ENCODE measurements around the gene MYPN.
"Not testable (repeated sequence)": the region's sequence is repeated elsewhere in the genome, so short reads cannot be mapped to it uniquely, and the experiment has no call there.

Gene MYPN

DNA sequence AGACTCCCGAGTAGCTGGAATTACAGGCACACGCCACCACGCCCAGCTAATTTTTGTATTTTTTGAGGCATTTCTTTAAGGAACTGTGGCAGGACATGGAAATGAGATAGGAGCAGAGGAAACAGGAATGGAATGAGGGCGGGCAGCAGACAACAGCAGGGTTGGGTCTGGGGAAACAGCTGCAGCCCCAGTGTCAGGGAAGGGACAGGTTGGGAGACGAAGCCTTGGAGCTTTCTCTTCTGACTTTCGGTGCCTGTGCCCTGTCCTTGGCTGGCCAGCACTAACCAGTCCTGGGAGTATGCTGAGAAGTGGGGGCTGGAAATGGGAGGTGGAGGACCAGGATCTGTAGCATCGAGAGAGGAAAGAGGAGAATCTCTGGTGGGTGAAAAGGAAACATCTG is 75.3 kb downstream of the MYPN start:
- CTCF ChIA-PET, result no interaction called here
- no peak for DNase-seq (ENCODE audit: extremely low spot score)
- POLR2A ChIA-PET, result no interaction called here
- no peak for TF ChIP-seq HDGF (IDR thresholded peaks at IDR 0.05; ENCODE audit: borderline replicate concordance)

DNA sequence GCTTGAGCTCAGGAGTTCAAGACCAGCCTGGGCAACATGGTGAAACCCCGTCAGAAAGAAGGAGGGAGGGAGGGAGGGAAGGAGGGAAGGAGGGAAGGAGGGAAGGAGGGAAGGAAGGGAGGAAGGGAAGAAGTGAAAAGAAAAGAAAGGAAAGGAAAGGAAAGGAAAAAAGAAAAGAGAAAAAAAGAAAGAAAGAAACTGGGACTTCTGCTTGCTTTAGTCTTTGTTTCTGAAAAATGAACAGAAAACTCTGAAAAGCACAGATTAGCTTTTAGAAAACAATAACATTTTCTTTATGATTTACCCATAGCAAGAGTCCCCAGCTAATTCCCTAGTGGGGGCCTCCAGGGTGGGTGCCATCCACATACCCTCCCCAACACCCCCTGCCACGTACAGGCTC is 75.8 kb downstream of the MYPN start:
- no peak for DNase-seq (ENCODE audit: extremely low spot score)
- ChIA-PET POLR2A (no interaction called here), CTCF (no interaction called here)
- TF ChIP-seq ARNT (IDR thresholded peaks at IDR 0.05) (no peak), L3MBTL2 (conservative IDR thresholded peaks at IDR 0.05) (no peak), ELF4 (IDR thresholded peaks at IDR 0.05) (no peak), SP1 (IDR thresholded peaks at IDR 0.05) (no peak), FOXM1 (IDR thresholded peaks at IDR 0.05; ENCODE audit: borderline replicate concordance) (no peak), HDGF (IDR thresholded peaks at IDR 0.05; ENCODE audit: borderline replicate concordance) (no peak), SUZ12 (IDR thresholded peaks at IDR 0.05) (no peak), NFRKB (IDR thresholded peaks at IDR 0.05) (no peak), LEF1 (IDR thresholded peaks at IDR 0.05; ENCODE audit: borderline replicate concordance) (no peak), TARDBP (IDR thresholded peaks at IDR 0.05) (no peak), ZNF384 (IDR thresholded peaks at IDR 0.05) (no peak), FOXK2 (IDR thresholded peaks at IDR 0.05) (no peak), BHLHE40 (IDR thresholded peaks at IDR 0.05; ENCODE audit: borderline replicate concordance) (no peak), FOXA1 (IDR thresholded peaks at IDR 0.05) (no peak)
- TF ChIP-seq, protein P1, sequence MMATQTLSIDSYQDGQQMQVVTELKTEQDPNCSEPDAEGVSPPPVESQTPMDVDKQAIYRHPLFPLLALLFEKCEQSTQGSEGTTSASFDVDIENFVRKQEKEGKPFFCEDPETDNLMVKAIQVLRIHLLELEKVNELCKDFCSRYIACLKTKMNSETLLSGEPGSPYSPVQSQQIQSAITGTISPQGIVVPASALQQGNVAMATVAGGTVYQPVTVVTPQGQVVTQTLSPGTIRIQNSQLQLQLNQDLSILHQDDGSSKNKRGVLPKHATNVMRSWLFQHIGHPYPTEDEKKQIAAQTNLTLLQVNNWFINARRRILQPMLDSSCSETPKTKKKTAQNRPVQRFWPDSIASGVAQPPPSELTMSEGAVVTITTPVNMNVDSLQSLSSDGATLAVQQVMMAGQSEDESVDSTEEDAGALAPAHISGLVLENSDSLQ (IDR thresholded peaks at IDR 0.05), result no peak

DNA sequence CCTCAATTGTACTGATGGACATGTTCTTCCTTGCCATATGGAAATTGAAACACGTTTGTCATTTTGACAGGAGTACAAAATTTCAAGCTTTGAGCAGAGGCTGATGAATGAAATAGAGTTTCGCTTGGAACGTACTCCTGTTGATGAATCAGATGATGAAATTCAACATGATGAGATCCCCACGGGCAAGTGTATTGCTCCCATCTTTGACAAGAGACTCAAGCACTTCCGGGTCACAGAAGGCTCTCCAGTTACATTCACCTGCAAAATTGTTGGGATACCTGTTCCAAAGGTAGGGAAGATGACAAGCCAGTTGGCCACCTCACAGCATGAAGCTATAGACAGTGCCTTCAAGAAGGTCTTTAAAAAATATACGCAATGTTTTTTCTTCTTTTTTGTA is 79.5 kb downstream of the MYPN start:
- no peak for TF ChIP-seq ZNF384 (IDR thresholded peaks at IDR 0.05)
- TF ChIP-seq, protein P1 (IDR thresholded peaks at IDR 0.05), result no peak
- no peak for TF ChIP-seq ELF4 (IDR thresholded peaks at IDR 0.05)
- no peak for TF ChIP-seq FOXK2 (IDR thresholded peaks at IDR 0.05)
- no peak for TF ChIP-seq BHLHE40 (IDR thresholded peaks at IDR 0.05; ENCODE audit: borderline replicate concordance)
- DNase-seq (ENCODE audit: extremely low spot score), result no peak
- POLR2A ChIA-PET, result no interaction called here
- CTCF ChIA-PET, result no interaction called here

DNA sequence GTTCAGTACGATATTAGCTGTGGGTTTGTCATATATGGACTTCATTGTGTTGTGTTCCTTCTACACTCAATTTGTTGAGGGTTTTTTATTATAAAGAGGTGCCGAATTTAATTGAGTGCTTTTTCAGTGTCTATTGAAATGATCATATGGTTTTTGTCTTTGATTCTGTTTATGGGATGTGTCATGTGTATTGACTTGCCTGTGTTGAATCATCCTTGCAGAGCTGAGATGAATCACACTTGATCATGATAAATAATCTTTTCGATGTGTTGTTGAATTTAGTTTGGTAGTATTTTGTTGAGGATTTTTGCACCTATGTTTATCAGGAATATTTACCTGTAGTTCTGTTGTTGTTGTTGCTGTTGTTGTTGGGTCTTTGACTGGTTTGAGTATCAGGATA is 82.8 kb downstream of the MYPN start:
- TF ChIP-seq CTBP1 (IDR thresholded peaks at IDR 0.05; ENCODE audit: borderline replicate concordance), result no peak
- TF ChIP-seq, protein P1 (IDR thresholded peaks at IDR 0.05), result no peak
- no peak for TF ChIP-seq BHLHE40 (IDR thresholded peaks at IDR 0.05; ENCODE audit: borderline replicate concordance)
- TF ChIP-seq ELF4 (IDR thresholded peaks at IDR 0.05), result no peak
- no peak for TF ChIP-seq FOXM1 (IDR thresholded peaks at IDR 0.05; ENCODE audit: borderline replicate concordance)
- TF ChIP-seq FOXA1 (IDR thresholded peaks at IDR 0.05), result no peak
- no peak for TF ChIP-seq HDGF (IDR thresholded peaks at IDR 0.05; ENCODE audit: borderline replicate concordance)
- TF ChIP-seq FOXK2 (IDR thresholded peaks at IDR 0.05), result no peak
- no peak for TF ChIP-seq ARNT (IDR thresholded peaks at IDR 0.05)
- no peak for TF ChIP-seq ZNF384 (IDR thresholded peaks at IDR 0.05)
- no peak for TF ChIP-seq L3MBTL2 (conservative IDR thresholded peaks at IDR 0.05)
- no peak for TF ChIP-seq NFRKB (IDR thresholded peaks at IDR 0.05)
- no peak for TF ChIP-seq LEF1 (IDR thresholded peaks at IDR 0.05; ENCODE audit: borderline replicate concordance)
- TF ChIP-seq TARDBP (IDR thresholded peaks at IDR 0.05), result no peak
- no peak for TF ChIP-seq SUZ12 (IDR thresholded peaks at IDR 0.05)
- no peak for TF ChIP-seq SP1 (IDR thresholded peaks at IDR 0.05)
- ChIA-PET CTCF (no interaction called here), POLR2A (no interaction called here)
- DNase-seq (ENCODE audit: extremely low spot score), result no peak

DNA sequence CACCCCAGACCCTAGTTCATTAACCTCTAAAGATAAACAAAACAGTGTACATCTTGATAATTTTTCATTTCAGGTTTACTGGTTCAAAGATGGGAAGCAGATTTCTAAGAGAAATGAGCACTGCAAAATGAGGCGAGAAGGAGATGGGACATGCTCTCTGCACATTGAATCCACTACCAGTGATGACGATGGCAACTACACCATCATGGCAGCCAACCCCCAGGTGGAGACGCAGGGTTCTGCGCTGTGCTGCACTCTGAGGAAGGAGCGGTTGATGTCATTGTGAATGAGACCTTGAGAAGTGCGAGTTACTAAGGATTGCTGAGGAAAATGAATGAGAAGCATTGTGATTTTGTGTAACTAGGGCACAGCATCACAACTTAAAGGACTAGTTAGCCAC is 85.0 kb downstream of the MYPN start:
- ChIA-PET POLR2A (no interaction called here), CTCF (interaction anchor here (0.7 kb wide), 1 partner anchor 111 kb away, joined by 3 read pairs; no protein-coding TSS in a partner anchor)
- DNase-seq (ENCODE audit: extremely low spot score), result no peak
- TF ChIP-seq TARDBP (IDR thresholded peaks at IDR 0.05) (no peak), ELF4 (IDR thresholded peaks at IDR 0.05) (no peak), HDGF (IDR thresholded peaks at IDR 0.05; ENCODE audit: borderline replicate concordance) (no peak), SUZ12 (IDR thresholded peaks at IDR 0.05) (no peak), FOXK2 (IDR thresholded peaks at IDR 0.05) (no peak), ZNF384 (IDR thresholded peaks at IDR 0.05) (no peak), ARNT (IDR thresholded peaks at IDR 0.05) (no peak), NFRKB (IDR thresholded peaks at IDR 0.05) (no peak), L3MBTL2 (conservative IDR thresholded peaks at IDR 0.05) (no peak), LEF1 (IDR thresholded peaks at IDR 0.05; ENCODE audit: borderline replicate concordance) (no peak), CTBP1 (IDR thresholded peaks at IDR 0.05; ENCODE audit: borderline replicate concordance) (no peak), FOXM1 (IDR thresholded peaks at IDR 0.05; ENCODE audit: borderline replicate concordance) (no peak)
- TF ChIP-seq, protein P1 (IDR thresholded peaks at IDR 0.05), result no peak

DNA sequence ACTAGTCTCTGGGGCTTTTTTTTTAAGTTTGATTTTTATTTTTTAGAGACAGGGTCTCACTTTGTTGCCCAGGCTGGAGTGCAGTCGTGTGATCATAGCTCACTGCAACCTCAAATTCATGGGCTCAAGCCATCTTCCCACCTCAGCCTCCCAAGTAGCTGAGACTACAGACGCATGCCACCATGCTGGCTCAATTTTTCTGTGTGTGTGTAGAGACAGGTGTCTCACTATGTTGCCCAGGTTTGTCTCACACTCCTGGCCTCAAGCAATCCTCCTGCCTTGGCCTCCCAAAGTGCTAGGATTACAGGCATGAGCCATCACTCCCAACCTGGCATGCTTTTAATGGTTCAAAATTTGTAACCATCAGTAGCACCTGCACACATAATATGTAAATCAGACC is 86.5 kb downstream of the MYPN start:
- CTCF ChIA-PET; POLR2A ChIA-PET; DNase-seq (ENCODE audit: extremely low spot score): not testable (repeated sequence)

Measured in HEK293T (cell line).